ENCODE measurements around the gene OR2T11. TPM values are rescaled to one million over a fixed set of nuclear protein-coding genes. Genes with fewer than 3 reads are reported as not detected.

Gene OR2T11
- total RNA-seq = not detected in 2 replicates

GRCh38 chr1:248634991-248635390 lies at the start of gene OR2T11:
OR2T11 (minus strand) TSS chr1:248635091; CDS start chr1:248627128, 7,963 bp downstream.

GRCh38 chr1:248655354-248655753 lies 20.5 kb upstream of the OR2T11 start, which contains the start of gene OR2T27:
OR2T27 (minus strand) TSS chr1:248655528; CDS start chr1:248650884, 4,644 bp downstream.

GRCh38 chr1:248645178-248645577 lies 10.3 kb upstream of the OR2T11 start, which contains the start of gene OR2T35:
OR2T35 (minus strand) TSS chr1:248645278; CDS start chr1:248639258, 6,020 bp downstream.

GRCh38 chr1:248597589-248597988 lies 37.3 kb downstream of the OR2T11 start, which contains the start of gene OR2T10:
OR2T10 (minus strand) TSS chr1:248597700; CDS start chr1:248593768, 3,932 bp downstream.

GRCh38 chr1:248574657-248575056 lies 60.2 kb downstream of the OR2T11 start, which contains the start of gene OR2T34:
OR2T34 (minus strand) TSS chr1:248574757; CDS start chr1:248574757, 0 bp downstream.

Other genes starting within 250 kb of the OR2T11 start
- not detected in 2 replicates for gene OR2T1, start 232.0 kb downstream of the OR2T11 start, total RNA-seq
- not detected in 2 replicates for gene OR2T2, start 189.5 kb downstream of the OR2T11 start, total RNA-seq
- gene OR2T3, start 161.7 kb downstream of the OR2T11 start, total RNA-seq = not detected in 2 replicates
- not detected in 2 replicates for gene OR2T5, start 146.5 kb downstream of the OR2T11 start, total RNA-seq
- gene OR2G6, start 127.0 kb downstream of the OR2T11 start, total RNA-seq = not detected in 2 replicates
- gene OR2T29, start 72.3 kb downstream of the OR2T11 start, total RNA-seq = not detected in 2 replicates
- not detected in 2 replicates for gene OR2T34, start 60.3 kb downstream of the OR2T11 start, total RNA-seq
- not detected in 2 replicates for gene OR2T10, start 37.4 kb downstream of the OR2T11 start, total RNA-seq
- not detected in 2 replicates for gene OR2T35, start 10.2 kb upstream of the OR2T11 start, total RNA-seq
- not detected in 2 replicates for gene OR2T27, start 20.4 kb upstream of the OR2T11 start, total RNA-seq
- not detected in 2 replicates for gene OR14I1, start 67.7 kb upstream of the OR2T11 start, total RNA-seq
- not detected in 2 replicates for gene LYPD8, start 120.7 kb upstream of the OR2T11 start, total RNA-seq
- 14.3 and 23.2 TPM in 2 replicates for gene SH3BP5L, start 190.8 kb upstream of the OR2T11 start, total RNA-seq
- gene ZNF672, start 203.1 kb upstream of the OR2T11 start, total RNA-seq = 17.2 and 20.5 TPM in 2 replicates
- gene ZNF692, start 224.0 kb upstream of the OR2T11 start, total RNA-seq = 14.3 and 34.2 TPM in 2 replicates